NCI-H128 (cell line): ENCODE results near the gene PPFIBP1.
"Not testable (repeated sequence)": the region's sequence is repeated elsewhere in the genome, so short reads cannot be mapped to it uniquely, and the experiment has no call there.

Experiments
- DNase-seq: peaks from one replicate; lab custom pipeline; 2025; ENCODE audit not compliant: unreplicated experiment; lab: John Stamatoyannopoulos, UW

The PPFIBP1 gene

GRCh38 chr12:27588075-27588730 is 64.2 kb downstream of the PPFIBP1 start:
- not testable (repeated sequence) for DNase-seq

- no peak for DNase-seq
Observed at GRCh38 chr12:27588776-27589175, 64.8 kb downstream of the PPFIBP1 start.

- DNase-seq = no peak
Observed at GRCh38 chr12:27589419-27589818, 65.4 kb downstream of the PPFIBP1 start.

GRCh38 chr12:27591698-27592097 is 67.7 kb downstream of the PPFIBP1 start:
- not testable (repeated sequence) for DNase-seq

- DNase-seq = no peak
Observed at GRCh38 chr12:27592548-27592947, 68.5 kb downstream of the PPFIBP1 start.

GRCh38 chr12:27593266-27593665 is 69.3 kb downstream of the PPFIBP1 start:
- no peak for DNase-seq

GRCh38 chr12:27595231-27595642 is 71.2 kb downstream of the PPFIBP1 start:
- DNase-seq = no peak

- DNase-seq = not testable (repeated sequence)
Observed at GRCh38 chr12:27598866-27599265, 74.9 kb downstream of the PPFIBP1 start.

GRCh38 chr12:27601056-27601828 is 77.2 kb downstream of the PPFIBP1 start:
- not testable (repeated sequence) for DNase-seq

- DNase-seq = no peak
Observed at GRCh38 chr12:27602516-27602915, 78.5 kb downstream of the PPFIBP1 start.

- no peak for DNase-seq
Observed at GRCh38 chr12:27604431-27604830, 80.4 kb downstream of the PPFIBP1 start.

GRCh38 chr12:27606986-27607385 is 83.0 kb downstream of the PPFIBP1 start:
- no peak for DNase-seq

GRCh38 chr12:27607591-27607990 is 83.6 kb downstream of the PPFIBP1 start:
- no peak for DNase-seq

GRCh38 chr12:27608890-27609289 is 84.9 kb downstream of the PPFIBP1 start:
- DNase-seq = no peak

- DNase-seq = no peak
Observed at GRCh38 chr12:27610374-27610773, 86.4 kb downstream of the PPFIBP1 start.

- DNase-seq = no peak
Observed at GRCh38 chr12:27614386-27614785, 90.4 kb downstream of the PPFIBP1 start.

- DNase-seq = no peak
Observed at GRCh38 chr12:27614866-27615265, 90.9 kb downstream of the PPFIBP1 start.

GRCh38 chr12:27615331-27615891 is 91.4 kb downstream of the PPFIBP1 start:
- DNase-seq = no peak

- no peak for DNase-seq
Observed at GRCh38 chr12:27616356-27617142, 92.5 kb downstream of the PPFIBP1 start.

- no peak for DNase-seq
Observed at GRCh38 chr12:27618836-27619235, 94.8 kb downstream of the PPFIBP1 start.

GRCh38 chr12:27619308-27619707 is 95.3 kb downstream of the PPFIBP1 start:
- no peak for DNase-seq
